Left renal pelvis (tissue), 4 donors: ENCODE results near the gene CPTP. TPM values are rescaled to one million over a fixed set of nuclear protein-coding genes. Genes with fewer than 3 reads are reported as not detected.

Experiments used
- DNase-seq, 4 donors: peaks; one replicate each; pipeline ENCODE4 v3.0.0-alpha.2; 2013; ENCODE audit warnings: low read depth in 4 of 4, low spot score in 3 of 4
- polyA plus RNA-seq, 4 donors: library from polyadenylated mRNA; unstranded; fragments of 120-200 nt; gene quantifications; one replicate each; pipeline ENCODE4 v1.2.1, GENCODE V29; 2013; ENCODE audit not compliant: insufficient read length in 4 of 4

Gene CPTP
- polyA plus RNA-seq, 4 donors: 10.3 to 19.5 (median 13.2) TPM

DNA sequence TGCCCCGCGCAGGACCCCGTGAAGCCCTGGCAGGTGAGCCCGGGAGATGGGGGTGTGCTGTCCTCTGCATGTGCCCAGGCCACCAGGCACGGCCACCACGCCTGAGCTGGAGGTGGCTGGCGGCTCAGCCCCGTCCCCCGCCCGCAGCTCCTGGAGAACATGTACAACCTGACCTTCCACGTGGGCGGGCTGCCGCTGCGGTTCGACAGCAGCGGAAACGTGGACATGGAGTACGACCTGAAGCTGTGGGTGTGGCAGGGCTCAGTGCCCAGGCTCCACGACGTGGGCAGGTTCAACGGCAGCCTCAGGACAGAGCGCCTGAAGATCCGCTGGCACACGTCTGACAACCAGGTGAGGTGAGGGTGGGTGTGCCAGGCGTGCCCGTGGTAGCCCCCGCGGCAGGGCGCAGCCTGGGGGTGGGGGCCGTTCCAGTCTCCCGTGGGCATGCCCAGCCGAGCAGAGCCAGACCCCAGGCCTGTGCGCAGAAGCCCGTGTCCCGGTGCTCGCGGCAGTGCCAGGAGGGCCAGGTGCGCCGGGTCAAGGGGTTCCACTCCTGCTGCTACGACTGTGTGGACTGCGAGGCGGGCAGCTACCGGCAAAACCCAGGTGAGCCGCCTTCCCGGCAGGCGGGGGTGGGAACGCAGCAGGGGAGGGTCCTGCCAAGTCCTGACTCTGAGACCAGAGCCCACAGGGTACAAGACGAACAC lies 8.3 kb downstream of the CPTP start:
- no peak for DNase-seq

DNA sequence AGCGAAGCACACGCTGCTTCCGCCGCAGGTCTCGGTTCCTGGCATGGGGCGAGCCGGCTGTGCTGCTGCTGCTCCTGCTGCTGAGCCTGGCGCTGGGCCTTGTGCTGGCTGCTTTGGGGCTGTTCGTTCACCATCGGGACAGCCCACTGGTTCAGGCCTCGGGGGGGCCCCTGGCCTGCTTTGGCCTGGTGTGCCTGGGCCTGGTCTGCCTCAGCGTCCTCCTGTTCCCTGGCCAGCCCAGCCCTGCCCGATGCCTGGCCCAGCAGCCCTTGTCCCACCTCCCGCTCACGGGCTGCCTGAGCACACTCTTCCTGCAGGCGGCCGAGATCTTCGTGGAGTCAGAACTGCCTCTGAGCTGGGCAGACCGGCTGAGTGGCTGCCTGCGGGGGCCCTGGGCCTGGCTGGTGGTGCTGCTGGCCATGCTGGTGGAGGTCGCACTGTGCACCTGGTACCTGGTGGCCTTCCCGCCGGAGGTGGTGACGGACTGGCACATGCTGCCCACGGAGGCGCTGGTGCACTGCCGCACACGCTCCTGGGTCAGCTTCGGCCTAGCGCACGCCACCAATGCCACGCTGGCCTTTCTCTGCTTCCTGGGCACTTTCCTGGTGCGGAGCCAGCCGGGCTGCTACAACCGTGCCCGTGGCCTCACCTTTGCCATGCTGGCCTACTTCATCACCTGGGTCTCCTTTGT lies 9.1 kb downstream of the CPTP start:
- no peak for DNase-seq

DNA sequence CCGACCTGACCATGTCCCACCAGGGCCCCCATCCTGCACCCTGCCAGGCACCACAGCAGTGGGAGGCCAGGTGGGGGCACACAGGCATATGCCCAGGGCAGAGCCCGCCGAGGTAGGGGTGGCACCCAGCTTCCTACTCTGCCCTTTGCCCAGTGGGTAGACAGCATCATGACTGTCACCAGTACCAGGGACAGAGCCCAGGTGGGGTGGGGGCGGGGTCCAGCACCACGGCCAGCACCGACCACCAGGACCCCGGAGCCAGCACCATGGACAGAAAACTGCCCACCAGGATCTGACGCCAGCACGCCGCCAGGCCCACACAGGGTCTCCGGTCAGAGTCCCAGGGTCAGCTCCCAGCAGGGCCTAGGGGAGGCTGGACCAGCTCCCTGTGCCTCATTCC lies 10.2 kb downstream of the CPTP start:
- DNase-seq: no peak

DNA sequence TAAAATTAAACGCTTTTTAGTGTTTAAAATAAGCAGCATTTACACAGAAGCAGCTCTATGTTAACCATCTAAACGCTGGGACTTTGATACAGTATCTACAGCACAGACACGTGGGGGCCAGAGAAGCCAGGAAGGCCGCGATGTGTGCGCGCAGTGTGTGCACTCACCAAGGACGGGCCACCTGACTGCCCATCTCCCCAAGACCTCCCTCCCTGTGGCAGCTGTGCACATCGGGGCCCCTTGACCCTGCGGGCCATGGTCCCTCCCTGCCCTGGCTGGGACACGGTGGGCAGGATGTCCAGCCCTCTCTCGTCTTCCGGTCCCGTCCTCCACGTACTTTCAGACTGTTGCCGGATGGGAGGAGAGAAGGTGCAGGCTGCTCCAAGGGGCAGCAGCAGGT lies 10.7 kb downstream of the CPTP start:
- no peak for DNase-seq

DNA sequence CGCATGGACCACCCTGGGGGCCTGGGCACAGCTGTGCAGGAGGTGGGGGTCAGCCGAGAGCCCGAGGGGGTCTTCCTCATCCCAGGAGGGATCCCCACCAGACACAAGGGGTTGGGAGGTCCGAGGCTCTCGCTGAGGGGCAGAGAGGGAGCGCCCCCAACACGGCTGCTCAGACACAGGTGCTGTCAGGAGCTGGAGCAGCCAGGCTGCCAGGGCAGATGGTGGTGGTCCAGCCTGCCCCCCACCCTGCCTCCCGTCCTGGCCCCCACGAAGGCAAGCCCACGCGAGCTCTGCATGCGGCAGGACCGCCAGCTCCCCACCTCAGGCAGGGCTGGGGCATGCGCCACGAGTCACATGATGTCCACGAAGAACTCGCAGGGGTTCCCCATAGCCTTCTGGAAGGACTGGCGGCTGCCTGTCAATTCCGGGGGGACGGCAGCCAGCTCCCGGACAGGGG lies 11.2 kb downstream of the CPTP start:
- no peak for DNase-seq

DNA sequence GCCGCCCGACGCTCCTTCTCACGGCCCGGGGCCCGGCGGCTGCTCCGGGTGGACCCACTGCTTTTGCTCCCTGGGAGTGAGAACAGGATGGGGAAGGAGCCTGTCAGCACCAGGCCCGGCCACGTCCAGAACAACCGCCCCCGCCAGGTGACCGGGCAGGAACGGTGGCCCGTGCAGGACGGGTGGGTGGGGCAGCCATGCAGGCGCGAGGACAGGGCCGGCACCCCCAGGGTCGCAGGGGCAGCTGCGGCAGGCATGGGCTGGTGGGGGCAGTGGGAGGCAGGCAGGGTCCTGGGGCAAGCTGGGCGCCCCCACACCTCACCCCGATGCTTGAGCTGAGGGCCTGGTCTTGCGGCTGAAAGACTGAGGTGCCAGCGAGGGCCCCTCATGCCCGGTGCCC lies 11.8 kb downstream of the CPTP start:
- DNase-seq: no peak

DNA sequence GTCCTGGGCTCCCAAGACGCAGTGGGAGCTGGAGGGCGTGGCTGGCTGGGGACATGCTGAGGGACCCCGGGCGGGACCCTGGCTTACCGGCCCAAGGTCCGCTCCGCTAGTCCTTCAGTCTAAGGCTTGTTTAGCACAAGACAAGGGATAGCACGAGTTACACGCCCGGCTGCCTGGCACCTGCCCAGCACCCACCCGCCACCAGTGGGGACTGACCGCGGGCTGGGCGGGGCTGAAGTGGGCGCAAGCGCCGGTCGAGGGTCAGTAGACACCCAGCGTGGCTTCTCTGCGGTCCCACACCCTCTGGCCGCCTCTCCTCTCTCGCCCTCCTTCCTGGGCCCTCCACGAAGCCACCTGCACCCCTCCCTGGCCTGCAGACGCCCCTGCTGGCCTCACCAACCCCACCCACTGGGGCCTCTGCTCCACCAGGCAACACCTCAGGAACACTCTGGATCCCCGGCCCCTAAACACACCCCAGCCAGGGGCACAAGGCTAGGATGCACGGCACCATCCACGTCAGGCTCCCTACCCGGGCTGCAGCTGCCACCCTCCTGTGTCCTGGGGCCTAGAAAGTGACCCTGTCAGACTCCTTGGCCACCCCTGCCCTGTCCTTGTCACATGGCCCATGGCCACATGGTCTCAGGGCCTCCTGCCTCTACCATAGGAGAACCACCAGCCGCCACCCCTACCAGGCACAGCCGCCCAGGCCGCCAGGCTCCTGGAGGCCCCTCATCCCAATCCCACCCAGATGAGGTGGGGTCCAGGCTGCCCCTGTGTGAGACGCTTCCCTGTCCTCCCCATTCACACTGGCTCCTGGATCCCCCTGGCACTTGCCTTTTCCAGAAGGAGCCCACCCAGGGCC lies 12.6 kb downstream of the CPTP start:
- no peak for DNase-seq

DNA sequence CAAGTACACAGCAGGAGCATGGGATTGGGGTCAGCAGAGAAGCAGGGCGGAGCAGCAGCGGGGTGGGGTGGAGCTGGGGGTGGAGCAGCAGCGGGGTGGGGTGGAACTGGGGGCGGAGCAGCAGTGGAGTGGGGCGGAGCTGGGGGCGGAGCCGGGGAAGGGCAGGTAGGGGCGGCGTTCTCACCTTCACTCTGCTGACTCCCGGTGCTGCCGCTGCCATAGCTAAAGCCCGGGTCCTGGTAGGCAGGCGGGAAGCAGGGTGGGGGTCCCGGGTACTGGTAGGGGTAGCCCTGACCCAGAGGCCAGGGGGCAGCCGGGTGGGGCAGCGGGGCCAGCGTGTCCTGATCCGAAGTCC lies 13.2 kb downstream of the CPTP start:
- no peak for DNase-seq

DNA sequence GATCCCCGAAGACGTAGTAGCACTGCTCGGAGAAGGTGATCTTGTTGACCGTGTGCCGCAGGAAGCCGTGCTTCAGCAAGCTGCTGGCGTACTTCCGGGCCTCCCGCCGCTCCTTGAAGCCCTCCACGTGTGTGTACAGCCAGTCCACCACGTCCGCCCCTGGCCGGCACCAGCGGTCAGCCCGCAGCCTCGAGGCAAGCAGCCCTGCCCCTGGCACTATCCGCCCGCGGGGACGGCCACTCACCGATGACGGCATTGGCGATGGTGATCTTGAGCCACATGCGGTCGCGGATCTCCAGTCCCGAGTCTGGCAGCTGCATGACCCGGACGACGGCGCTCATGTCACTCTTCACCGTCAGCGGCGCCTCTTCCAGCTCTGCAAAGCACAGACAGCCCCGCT lies 13.7 kb downstream of the CPTP start:
- no peak for DNase-seq

DNA sequence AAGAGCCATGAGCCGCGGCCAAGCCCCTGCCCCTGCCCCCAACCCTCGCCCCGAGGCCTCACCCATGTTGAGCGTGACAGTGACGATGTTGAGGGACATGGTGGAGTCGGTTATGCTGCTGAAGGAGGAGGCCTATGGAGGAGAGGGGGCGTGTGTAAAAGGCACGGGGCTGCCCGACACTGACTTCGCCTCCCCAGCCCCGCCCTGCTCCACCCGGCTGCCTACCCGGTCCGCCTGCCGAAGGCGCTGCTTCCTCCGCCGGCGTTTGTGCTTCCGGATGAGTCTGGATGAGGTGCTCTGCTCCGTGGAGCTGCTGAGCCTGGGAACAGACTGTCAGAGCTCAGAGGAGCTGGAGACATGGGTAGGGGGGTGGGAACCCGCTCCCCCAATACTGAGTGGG lies 15.6 kb downstream of the CPTP start:
- DNase-seq: no peak

DNA sequence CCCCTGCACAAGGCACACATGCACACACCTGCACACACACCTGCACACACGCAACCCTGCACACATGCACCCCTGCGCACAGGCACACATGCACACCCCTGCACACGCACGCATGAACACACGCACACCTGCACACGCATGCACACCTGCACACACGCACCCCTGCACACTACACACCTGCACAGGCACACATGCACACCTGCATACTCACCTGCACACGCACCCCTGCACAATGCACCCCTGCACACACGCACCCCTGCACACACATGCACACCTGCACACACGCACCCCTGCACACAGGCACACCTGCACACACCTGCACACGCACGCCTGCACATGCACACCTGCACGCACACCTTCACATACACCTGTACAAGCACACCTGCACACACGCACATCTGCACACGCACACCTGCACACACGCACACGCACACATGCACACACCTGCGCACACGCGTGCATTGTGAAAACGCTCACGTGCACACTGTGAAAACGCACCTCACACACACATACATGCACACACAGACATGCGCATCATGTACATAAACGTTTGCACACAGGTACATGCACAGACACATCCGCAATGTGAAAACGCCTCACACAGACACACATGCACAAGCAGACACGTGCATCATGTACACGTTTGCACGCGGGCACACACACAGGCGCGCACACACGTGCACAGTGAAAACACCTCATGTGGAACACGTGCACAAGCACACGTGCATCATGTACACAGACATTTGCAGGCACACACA lies 16.4 kb downstream of the CPTP start:
- no peak for DNase-seq

DNA sequence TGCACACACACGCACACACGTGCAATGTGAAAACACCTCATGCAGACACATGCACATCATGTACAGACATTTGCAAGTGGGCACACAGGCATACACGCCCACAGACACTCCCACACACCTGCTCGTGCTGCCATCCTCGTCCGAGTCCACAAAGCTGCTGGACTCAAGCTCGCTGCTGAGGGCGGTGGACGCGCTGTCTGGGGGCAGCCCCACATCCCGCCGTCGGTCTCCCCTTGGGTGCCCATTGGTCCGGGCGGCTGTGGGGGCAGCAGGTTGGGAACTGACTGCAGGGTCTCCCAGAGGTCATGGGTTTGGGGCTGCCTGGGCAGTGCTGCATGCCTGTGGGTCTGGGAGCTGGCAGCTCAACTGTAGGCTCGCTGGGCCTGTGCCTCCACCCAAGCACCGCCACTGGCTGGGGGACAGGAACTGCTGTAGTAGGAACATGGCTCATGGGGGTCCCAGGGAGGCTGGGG lies 17.0 kb downstream of the CPTP start:
- DNase-seq: no peak

DNA sequence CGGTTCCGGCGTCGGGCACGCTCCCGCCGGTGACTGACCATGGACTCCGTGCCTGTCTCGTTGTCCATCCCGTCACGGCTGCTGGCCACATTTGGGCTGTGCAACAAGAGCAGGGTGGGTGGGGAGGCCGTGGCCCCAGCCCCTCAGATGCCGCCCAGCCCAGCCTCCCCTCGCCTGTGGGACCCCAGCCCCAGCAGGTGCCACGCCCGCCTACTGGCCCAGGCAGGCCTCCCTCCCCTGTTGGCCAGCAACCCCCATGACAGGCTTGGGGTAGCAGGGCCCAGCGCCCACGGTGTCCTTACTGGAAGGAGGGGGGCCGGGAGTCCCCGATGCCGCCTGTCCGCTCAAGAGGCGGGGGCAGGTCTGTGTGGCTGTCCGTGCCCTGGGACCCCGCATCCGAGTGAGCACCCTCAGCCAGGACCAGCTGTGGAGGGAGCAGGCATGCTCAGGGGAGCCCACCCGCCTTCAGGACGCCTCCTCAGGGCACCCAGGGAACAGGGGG lies 17.5 kb downstream of the CPTP start:
- DNase-seq: no peak

DNA sequence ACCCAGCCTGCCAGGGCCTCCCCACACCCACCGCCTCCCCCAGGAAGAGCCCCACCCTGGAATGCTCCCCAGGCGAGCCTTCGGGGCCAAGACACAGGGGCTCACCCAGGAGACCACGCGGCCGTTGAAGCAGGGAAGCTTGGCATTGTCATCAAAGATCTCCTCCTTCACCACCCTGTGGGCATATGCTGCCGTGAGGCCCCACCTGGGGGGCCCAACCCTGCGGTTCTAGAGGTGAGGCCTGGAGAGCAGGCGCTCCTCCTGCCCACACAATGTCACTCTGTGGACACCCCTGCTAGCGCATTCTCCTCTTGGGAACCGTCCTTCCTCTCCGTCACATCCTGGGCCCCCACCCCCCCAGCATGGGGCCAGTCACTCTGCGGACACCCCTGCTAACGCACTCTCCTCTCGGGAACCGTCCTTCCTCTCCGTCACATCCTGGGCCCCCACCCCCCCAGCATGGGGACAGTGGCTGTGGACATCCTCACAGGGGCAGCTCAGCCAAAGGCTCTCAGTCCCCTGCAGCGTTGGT lies 18.0 kb downstream of the CPTP start:
- DNase-seq: no peak

DNA sequence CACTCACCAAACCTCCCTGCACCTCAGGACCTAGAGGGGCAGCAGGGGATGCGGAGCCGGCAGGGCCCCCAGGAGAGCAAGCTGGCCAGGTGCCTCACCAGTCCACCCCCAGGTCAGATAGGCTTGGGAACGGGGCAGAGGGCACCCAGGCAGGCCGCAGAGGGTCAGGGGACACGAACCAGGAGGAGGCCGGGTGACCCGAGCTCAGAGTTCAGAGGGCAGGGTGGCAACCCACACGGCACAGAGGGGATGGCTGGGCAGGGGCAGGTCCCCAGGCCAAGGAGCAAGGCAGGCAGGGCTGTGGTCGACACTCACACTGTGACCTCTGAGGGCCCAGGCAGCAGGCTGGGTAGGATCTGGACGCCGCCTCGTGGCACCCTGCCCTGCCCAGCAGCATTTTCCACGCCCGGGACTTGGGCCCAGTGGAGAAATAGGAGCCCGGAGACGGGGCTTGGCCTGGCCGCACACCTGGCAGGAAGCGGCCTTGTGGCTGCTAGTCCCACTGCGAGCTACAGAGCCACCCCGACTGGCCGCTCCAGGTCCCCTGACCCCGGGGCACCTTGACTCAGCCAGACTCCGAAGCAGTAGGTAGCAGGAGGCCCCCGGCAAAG lies 19.3 kb downstream of the CPTP start:
- DNase-seq: no peak

DNA sequence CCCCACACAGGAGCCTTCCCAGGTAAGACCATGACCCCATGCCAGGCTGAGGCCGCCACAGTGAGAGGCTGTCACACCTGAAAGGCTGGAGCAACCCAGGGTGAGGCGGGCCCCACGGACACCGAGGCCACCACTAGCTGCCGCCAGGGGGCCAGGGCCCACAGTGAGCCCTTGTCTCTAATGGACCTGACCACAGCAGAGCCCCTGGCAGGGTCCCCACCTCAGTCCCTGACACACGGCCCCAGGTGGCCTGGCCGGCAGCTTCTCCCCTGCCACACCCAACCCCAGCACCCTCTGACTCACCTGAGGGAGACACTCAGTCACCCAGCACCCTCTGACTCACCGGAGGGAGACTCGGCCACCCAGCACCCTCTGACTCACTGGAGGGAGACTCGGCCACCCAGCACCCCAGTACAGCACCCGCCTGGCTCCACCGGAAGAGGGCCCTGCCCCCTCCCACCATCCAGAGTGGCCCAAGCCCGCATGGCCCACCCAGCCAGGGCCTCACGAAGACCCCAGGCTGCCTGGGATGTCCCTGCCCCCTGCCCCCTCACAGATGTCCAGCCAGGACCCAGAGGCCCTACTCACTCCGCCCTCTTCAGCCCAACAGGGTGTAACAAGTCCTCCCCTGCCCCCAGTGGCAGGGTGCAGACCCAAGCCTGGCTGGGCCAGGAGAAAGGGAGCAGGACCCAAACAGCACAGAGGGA lies 20.2 kb downstream of the CPTP start:
- DNase-seq: no peak

DNA sequence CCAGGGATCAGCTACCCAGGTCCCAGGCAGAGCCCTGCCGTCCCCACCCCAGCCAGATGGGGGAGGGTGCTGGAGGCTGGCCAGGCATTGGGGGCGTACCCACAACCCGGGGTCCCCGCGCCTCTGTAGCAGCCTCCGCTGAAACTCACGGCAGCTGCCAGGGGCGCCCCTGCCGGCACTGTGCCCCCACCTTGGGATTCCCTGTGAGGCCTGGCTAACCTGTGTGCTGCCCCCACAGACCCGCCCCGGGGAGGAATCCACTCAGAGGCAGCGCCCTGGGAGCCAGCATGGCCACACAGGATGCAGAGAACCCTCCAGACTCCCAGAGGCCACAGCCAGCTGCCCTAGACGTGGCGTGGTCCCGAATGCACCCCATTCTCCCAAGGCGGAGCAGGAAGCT lies 20.8 kb downstream of the CPTP start:
- no peak for DNase-seq

DNA sequence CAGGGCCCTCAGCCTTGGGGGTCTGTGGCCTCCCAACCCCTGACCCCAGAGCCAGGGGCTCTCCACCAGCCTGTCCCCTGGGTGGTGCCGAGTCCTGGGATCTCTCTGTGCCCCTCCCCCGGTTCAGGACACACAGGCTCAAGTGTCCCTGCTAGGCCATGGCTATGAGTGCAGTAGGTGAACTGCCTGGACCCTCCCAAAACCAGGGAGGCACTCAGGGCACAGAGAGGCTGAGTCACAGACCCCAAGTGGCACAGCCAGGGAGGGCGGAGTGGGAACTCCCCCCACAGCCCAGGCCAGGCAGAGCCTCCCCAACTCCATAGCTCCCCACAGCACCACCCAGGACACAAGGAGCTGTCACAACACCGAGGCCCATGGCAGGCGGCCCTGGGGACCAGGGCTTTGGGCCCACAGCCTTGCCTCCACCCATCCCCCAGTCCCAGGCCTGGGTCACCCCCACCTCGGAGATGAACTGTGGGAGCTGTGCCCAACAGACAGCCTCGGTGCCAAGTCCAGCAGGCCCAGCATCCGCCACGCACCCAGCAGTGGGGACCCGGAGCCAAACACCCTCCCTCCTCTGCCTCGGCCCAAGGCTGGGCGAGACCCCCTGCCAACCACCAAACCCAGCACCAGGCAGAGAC lies 21.4 kb downstream of the CPTP start:
- DNase-seq: no peak

DNA sequence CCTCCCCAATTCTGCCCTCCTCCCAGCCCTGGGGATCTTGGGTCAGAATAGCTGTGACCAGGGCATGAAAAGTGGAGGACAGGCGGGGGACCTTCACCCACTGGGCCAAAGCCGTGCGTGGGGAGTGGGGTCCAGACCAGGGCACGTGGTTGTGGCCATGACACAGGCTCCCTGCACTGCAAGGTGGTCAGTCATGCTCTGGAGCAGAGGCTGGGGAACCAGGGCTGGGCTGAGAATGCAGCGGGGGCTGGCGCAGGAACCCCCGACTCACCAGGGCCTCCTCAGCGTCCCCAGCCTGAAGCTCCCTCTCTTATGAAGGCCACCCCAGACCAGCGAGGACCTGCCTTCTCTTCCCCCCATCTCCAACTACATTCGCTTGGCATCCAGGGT lies 21.9 kb downstream of the CPTP start:
- DNase-seq: no peak
